ENCODE measurements around the gene CTSE. TPM values are rescaled to one million over a fixed set of nuclear protein-coding genes. Genes with fewer than 3 reads are reported as not detected.

CTSE gene
- total and polyA plus RNA-seq, 2 donors (not counting 1 experiment from before 2014, with no cell fraction given), result not detected

- CTCF ChIA-PET, result no interaction called here
- H3K9me3 ChIP-seq (ENCODE audit: control extremely low read depth in 1 of 3, control insufficient read depth in 2 of 3, insufficient read depth in 1 of 3, low read length in 2 of 3), result no peaks in the 10 kb centered on the region
- H3K4me2 ChIP-seq (replicated peaks; ENCODE audit: low read depth, low read length, poor library complexity, severe bottlenecking), result no peak overlapping the region
- Mint-ChIP-seq H3K27me3 (no peaks in the 10 kb centered on the region), H3K4me3 (no peak overlapping the region), H3K9me3 (ENCODE audit: insufficient read depth) (no peaks in the 10 kb centered on the region), H3K4me1 (peaks cover 32% of the 10 kb centered on the region), H3K27ac (no peak overlapping the region)
- intact Hi-C loops (cut with micrococcal nuclease), result no loop called here
- no peak overlapping the region for H3K9ac ChIP-seq (ENCODE audit: low read length)
- no peak for DNase-seq
- no peak overlapping the region for H2AFZ ChIP-seq (ENCODE audit: insufficient read depth, low read depth, low read length, poor library complexity, severe bottlenecking)
- H3K27me3 ChIP-seq (replicated peaks in 1 of 4; ENCODE audit: control extremely low read depth in 1 of 4, control insufficient read depth in 3 of 4, insufficient read depth in 4 of 4, low read length in 3 of 4), result no peaks in the 10 kb centered on the region
- H4K20me1 ChIP-seq (ENCODE audit: control insufficient read depth, insufficient read depth, low read length, poor library complexity, severe bottlenecking), result no peaks in the 10 kb centered on the region
- no peaks in the 10 kb centered on the region for H3K36me3 ChIP-seq (replicated peaks in 1 of 2; ENCODE audit: control extremely low read depth in 1 of 2, control insufficient read depth in 1 of 2, extremely low read depth in 1 of 2, insufficient read depth in 2 of 2, low read length in 1 of 2)
- POLR2A ChIA-PET, result no interaction called here
- no peak overlapping the region for H3K27ac ChIP-seq (ENCODE audit: low read length in 2 of 2)
- no peaks in the 10 kb centered on the region for H3K79me2 ChIP-seq (ENCODE audit: control insufficient read depth, insufficient read depth, low read length)
- ATAC-seq (ENCODE audit: low read depth), result no peak
- H3K4me3 ChIP-seq (ENCODE audit: control extremely low read depth in 1 of 5, extremely low read depth in 1 of 5, insufficient read depth in 1 of 5, low read depth in 2 of 5, low read length in 4 of 5), result no peak overlapping the region
- TF ChIP-seq EZH2 (IDR thresholded peaks at IDR 0.05; ENCODE audit: borderline replicate concordance, insufficient read depth, low read depth, low read length, poor library complexity, severe bottlenecking), result no peak
- H3K4me1 ChIP-seq (ENCODE audit: control insufficient read depth in 2 of 2, insufficient read depth in 2 of 2, low read length in 2 of 2), result peaks cover 21 to 24% of the 10 kb centered on the region in 2 donors
- 93% methylated on average over 5 of the region's 5 CpGs for WGBS (ENCODE audit: insufficient coverage)
Measured at GRCh38 chr1:206010060-206010459, 13.6 kb downstream of the CTSE start.

GRCh38 chr1:206006946-206007345 is 16.7 kb downstream of the CTSE start:
- ATAC-seq (ENCODE audit: low read depth) (no peak), DNase-seq (no peak)
- no peak overlapping the region for H2AFZ ChIP-seq (ENCODE audit: insufficient read depth, low read depth, low read length, poor library complexity, severe bottlenecking)
- Mint-ChIP-seq H3K4me1 (peaks cover 12% of the 10 kb centered on the region), H3K27ac (no peak overlapping the region), H3K4me3 (no peak overlapping the region), H3K9me3 (ENCODE audit: insufficient read depth) (no peaks in the 10 kb centered on the region), H3K27me3 (no peaks in the 10 kb centered on the region)
- WGBS (ENCODE audit: insufficient coverage), result no CpG with 5 or more reads among the region's 4 CpGs
- peaks cover 5 to 6% of the 10 kb centered on the region in 2 donors for H3K4me1 ChIP-seq (ENCODE audit: control insufficient read depth in 2 of 2, insufficient read depth in 2 of 2, low read length in 2 of 2)
- no peak overlapping the region for H3K4me3 ChIP-seq (ENCODE audit: control extremely low read depth in 1 of 5, extremely low read depth in 1 of 5, insufficient read depth in 1 of 5, low read depth in 2 of 5, low read length in 4 of 5)
- H3K36me3 ChIP-seq (replicated peaks in 1 of 2; ENCODE audit: control extremely low read depth in 1 of 2, control insufficient read depth in 1 of 2, extremely low read depth in 1 of 2, insufficient read depth in 2 of 2, low read length in 1 of 2), result no peaks in the 10 kb centered on the region
- no peak for TF ChIP-seq EZH2 (IDR thresholded peaks at IDR 0.05; ENCODE audit: borderline replicate concordance, insufficient read depth, low read depth, low read length, poor library complexity, severe bottlenecking)
- no peak for TF ChIP-seq CTCF (IDR thresholded peaks at IDR 0.05)
- H3K27ac ChIP-seq (ENCODE audit: low read length in 2 of 2), result no peak overlapping the region
- H4K20me1 ChIP-seq (ENCODE audit: control insufficient read depth, insufficient read depth, low read length, poor library complexity, severe bottlenecking), result no peaks in the 10 kb centered on the region
- no peaks in the 10 kb centered on the region for H3K9me3 ChIP-seq (ENCODE audit: control extremely low read depth in 1 of 3, control insufficient read depth in 2 of 3, insufficient read depth in 1 of 3, low read length in 2 of 3)
- H3K79me2 ChIP-seq (ENCODE audit: control insufficient read depth, insufficient read depth, low read length), result no peaks in the 10 kb centered on the region
- CTCF ChIA-PET, result interaction anchor here (0.9 kb wide), 1 partner anchor 99 kb away, joined by 3 read pairs; no protein-coding TSS in a partner anchor
- no peaks in the 10 kb centered on the region for H3K27me3 ChIP-seq (replicated peaks in 1 of 4; ENCODE audit: control extremely low read depth in 1 of 4, control insufficient read depth in 3 of 4, insufficient read depth in 4 of 4, low read length in 3 of 4)
- no peak overlapping the region for H3K4me2 ChIP-seq (replicated peaks; ENCODE audit: low read depth, low read length, poor library complexity, severe bottlenecking)
- POLR2A ChIA-PET, result no interaction called here
- intact Hi-C loops (cut with micrococcal nuclease), result no loop called here
- H3K9ac ChIP-seq (ENCODE audit: low read length), result no peak overlapping the region

Measured in B cell (primary cell).